Measurements from ENCODE around the gene SLC49A3.

The SLC49A3 gene

GRCh38 chr4:660401-660800, 28.6 kb downstream of the SLC49A3 start:
- Histone ChIP-seq H3K27ac (ENCODE audit: low read depth, low read length) (no peak overlapping the region), H3K9me3 (ENCODE audit: control insufficient read depth in 5 of 5, low read length in 5 of 5) (no peaks in the 10 kb centered on the region)

GRCh38 chr4:659851-660250, 29.1 kb downstream of the SLC49A3 start:
- H3K27ac ChIP-seq (ENCODE audit: low read depth, low read length), result no peak overlapping the region
- peaks cover 0 to 13% (median 11%) of the 10 kb centered on the region in 5 donors for H3K4me1 ChIP-seq (ENCODE audit: control insufficient read depth in 5 of 5, insufficient read depth in 5 of 5, low read length in 5 of 5)
- no peak overlapping the region for H3K9ac ChIP-seq (ENCODE audit: low read length in 5 of 5)
- H3K36me3 ChIP-seq (ENCODE audit: control insufficient read depth in 5 of 5, insufficient read depth in 5 of 5, low read length in 5 of 5), result no peaks in the 10 kb centered on the region
- H3K4me3 ChIP-seq (ENCODE audit: low read depth in 1 of 5, low read length in 5 of 5), result no peak overlapping the region
- peaks cover 6 to 25% (median 18%) of the 10 kb centered on the region in 5 donors for H3K27me3 ChIP-seq (ENCODE audit: control insufficient read depth in 5 of 5, insufficient read depth in 4 of 5, low read length in 5 of 5)
- no peaks in the 10 kb centered on the region for H3K9me3 ChIP-seq (ENCODE audit: control insufficient read depth in 5 of 5, low read length in 5 of 5)

More at GRCh38 chr4:660401-660800, 28.6 kb downstream of the SLC49A3 start:
- Histone ChIP-seq H3K9ac (ENCODE audit: low read length in 5 of 5) (no peak overlapping the region), H3K36me3 (ENCODE audit: control insufficient read depth in 5 of 5, insufficient read depth in 5 of 5, low read length in 5 of 5) (no peaks in the 10 kb centered on the region), H3K4me1 (ENCODE audit: control insufficient read depth in 5 of 5, insufficient read depth in 5 of 5, low read length in 5 of 5) (peaks cover 0 to 13% (median 11%) of the 10 kb centered on the region in 5 donors), H3K27me3 (ENCODE audit: control insufficient read depth in 5 of 5, insufficient read depth in 4 of 5, low read length in 5 of 5) (peaks cover 6 to 25% (median 15%) of the 10 kb centered on the region in 5 donors), H3K4me3 (ENCODE audit: low read depth in 1 of 5, low read length in 5 of 5) (no peak overlapping the region)

GRCh38 chr4:658681-659667, 30.0 kb downstream of the SLC49A3 start:
- Histone ChIP-seq H3K27ac (ENCODE audit: low read depth, low read length) (no peak overlapping the region), H3K9me3 (ENCODE audit: control insufficient read depth in 5 of 5, low read length in 5 of 5) (no peaks in the 10 kb centered on the region), H3K9ac (ENCODE audit: low read length in 5 of 5) (no peak overlapping the region), H3K36me3 (ENCODE audit: control insufficient read depth in 5 of 5, insufficient read depth in 5 of 5, low read length in 5 of 5) (no peaks in the 10 kb centered on the region), H3K4me3 (ENCODE audit: low read depth in 1 of 5, low read length in 5 of 5) (no peak overlapping the region), H3K27me3 (ENCODE audit: control insufficient read depth in 5 of 5, insufficient read depth in 4 of 5, low read length in 5 of 5) (peaks cover 6 to 27% (median 21%) of the 10 kb centered on the region in 5 donors), H3K4me1 (ENCODE audit: control insufficient read depth in 5 of 5, insufficient read depth in 5 of 5, low read length in 5 of 5) (peaks cover 0 to 11% (median 8%) of the 10 kb centered on the region in 5 donors)

- Histone ChIP-seq H3K9me3 (ENCODE audit: control insufficient read depth in 5 of 5, low read length in 5 of 5) (no peaks in the 10 kb centered on the region), H3K27me3 (ENCODE audit: control insufficient read depth in 5 of 5, insufficient read depth in 4 of 5, low read length in 5 of 5) (peaks cover 6 to 25% (median 18%) of the 10 kb centered on the region in 5 donors), H3K4me3 (ENCODE audit: low read depth in 1 of 5, low read length in 5 of 5) (no peak overlapping the region), H3K27ac (ENCODE audit: low read depth, low read length) (no peak overlapping the region), H3K4me1 (ENCODE audit: control insufficient read depth in 5 of 5, insufficient read depth in 5 of 5, low read length in 5 of 5) (peaks cover 0 to 3% (median 1%) of the 10 kb centered on the region in 5 donors), H3K9ac (ENCODE audit: low read length in 5 of 5) (no peak overlapping the region), H3K36me3 (ENCODE audit: control insufficient read depth in 5 of 5, insufficient read depth in 5 of 5, low read length in 5 of 5) (no peaks in the 10 kb centered on the region)
Observed at GRCh38 chr4:657834-658667, 30.9 kb downstream of the SLC49A3 start.

DNA sequence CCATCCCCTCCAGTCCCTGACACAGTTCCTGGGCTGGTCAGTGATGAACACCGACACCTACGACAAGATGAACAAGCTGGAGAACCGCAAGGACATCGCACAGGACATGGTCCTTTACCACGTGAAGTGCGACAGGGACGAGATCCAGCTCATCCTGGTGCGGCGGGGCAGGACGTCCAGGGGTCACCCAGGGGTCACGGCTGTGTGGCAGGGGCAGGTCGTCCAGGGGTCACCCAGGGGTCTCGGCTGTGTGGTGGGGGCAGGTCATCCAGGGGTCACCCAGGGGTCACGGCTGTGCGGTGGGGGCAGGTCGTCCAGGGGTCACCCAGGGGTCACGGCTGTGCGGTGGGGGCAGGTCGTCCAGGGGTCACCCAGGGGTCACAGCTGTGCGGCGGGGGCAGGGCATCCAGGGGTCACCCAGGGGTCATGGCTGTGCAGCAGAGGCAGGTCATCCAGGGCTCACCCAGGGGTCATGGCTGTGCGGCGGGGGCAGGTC, 31.6 kb downstream of the SLC49A3 start:
- no peaks in the 10 kb centered on the region for H3K9me3 ChIP-seq (ENCODE audit: control insufficient read depth in 5 of 5, low read length in 5 of 5)
- no peak overlapping the region for H3K9ac ChIP-seq (ENCODE audit: low read length in 5 of 5)
- H3K36me3 ChIP-seq (ENCODE audit: control insufficient read depth in 5 of 5, insufficient read depth in 5 of 5, low read length in 5 of 5), result no peaks in the 10 kb centered on the region
- peaks cover 6 to 23% (median 17%) of the 10 kb centered on the region in 5 donors for H3K27me3 ChIP-seq (ENCODE audit: control insufficient read depth in 5 of 5, insufficient read depth in 4 of 5, low read length in 5 of 5)
- no peak overlapping the region for H3K27ac ChIP-seq (ENCODE audit: low read depth, low read length)
- peaks cover 0 to 3% (median 0%) of the 10 kb centered on the region in 5 donors for H3K4me1 ChIP-seq (ENCODE audit: control insufficient read depth in 5 of 5, insufficient read depth in 5 of 5, low read length in 5 of 5)
- H3K4me3 ChIP-seq (ENCODE audit: low read depth in 1 of 5, low read length in 5 of 5), result no peak overlapping the region

- no peaks in the 10 kb centered on the region for H3K36me3 ChIP-seq (ENCODE audit: control insufficient read depth in 5 of 5, insufficient read depth in 5 of 5, low read length in 5 of 5)
- H3K9ac ChIP-seq (ENCODE audit: low read length in 5 of 5), result no peak overlapping the region
- H3K4me1 ChIP-seq (ENCODE audit: control insufficient read depth in 5 of 5, insufficient read depth in 5 of 5, low read length in 5 of 5), result peaks cover 0 to 3% (median 0%) of the 10 kb centered on the region in 5 donors
- H3K9me3 ChIP-seq (ENCODE audit: control insufficient read depth in 5 of 5, low read length in 5 of 5), result no peaks in the 10 kb centered on the region
- no peak overlapping the region for H3K4me3 ChIP-seq (ENCODE audit: low read depth in 1 of 5, low read length in 5 of 5)
- H3K27me3 ChIP-seq (ENCODE audit: control insufficient read depth in 5 of 5, insufficient read depth in 4 of 5, low read length in 5 of 5), result peaks cover 6 to 27% (median 13%) of the 10 kb centered on the region in 5 donors
- no peak overlapping the region for H3K27ac ChIP-seq (ENCODE audit: low read depth, low read length)
Observed at GRCh38 chr4:656436-657337, 32.3 kb downstream of the SLC49A3 start.

- H3K27me3 ChIP-seq (ENCODE audit: control insufficient read depth in 5 of 5, insufficient read depth in 4 of 5, low read length in 5 of 5), result peaks cover 6 to 35% (median 21%) of the 10 kb centered on the region in 5 donors
- H3K9ac ChIP-seq (ENCODE audit: low read length in 5 of 5), result no peak overlapping the region
Observed at GRCh38 chr4:655464-656151, 33.3 kb downstream of the SLC49A3 start.

DNA sequence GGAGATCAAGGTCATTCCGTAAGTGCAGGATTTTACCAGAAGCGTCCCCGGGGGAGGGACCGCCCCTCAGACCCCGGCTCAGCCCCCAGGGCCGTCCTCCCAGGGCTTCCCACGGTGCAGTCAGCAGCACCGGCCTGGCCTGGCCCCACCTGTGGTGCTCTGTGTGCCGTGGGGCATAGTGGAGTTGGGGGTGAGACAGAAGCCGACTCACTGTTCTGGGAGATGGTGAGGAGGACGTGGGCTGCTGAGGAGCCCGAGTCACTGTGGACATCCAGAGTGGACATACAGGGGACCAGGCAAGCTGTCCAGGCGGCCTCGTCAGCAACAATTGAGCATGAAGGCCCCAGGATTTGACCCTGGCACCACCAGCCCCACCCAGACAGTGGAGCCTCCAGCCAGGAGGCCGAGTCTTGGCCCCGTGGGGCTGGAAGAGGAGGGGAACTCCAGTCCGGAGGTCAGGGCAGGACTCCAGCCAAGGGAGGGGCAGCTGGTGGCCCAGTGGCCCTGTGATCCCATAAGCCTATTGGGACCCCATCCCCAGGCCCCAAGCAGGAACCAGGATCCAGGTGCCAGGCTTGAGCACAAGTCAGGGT, 34.0 kb downstream of the SLC49A3 start:
- peaks cover 7 to 42% (median 27%) of the 10 kb centered on the region in 5 donors for H3K27me3 ChIP-seq (ENCODE audit: control insufficient read depth in 5 of 5, insufficient read depth in 4 of 5, low read length in 5 of 5)
- no peaks in the 10 kb centered on the region for H3K9me3 ChIP-seq (ENCODE audit: control insufficient read depth in 5 of 5, low read length in 5 of 5)
- no peak overlapping the region for H3K4me3 ChIP-seq (ENCODE audit: low read depth in 1 of 5, low read length in 5 of 5)
- no peak overlapping the region for H3K9ac ChIP-seq (ENCODE audit: low read length in 5 of 5)
- no peak overlapping the region for H3K27ac ChIP-seq (ENCODE audit: low read depth, low read length)
- H3K36me3 ChIP-seq (ENCODE audit: control insufficient read depth in 5 of 5, insufficient read depth in 5 of 5, low read length in 5 of 5), result no peaks in the 10 kb centered on the region
- peaks cover 0 to 3% (median 0%) of the 10 kb centered on the region in 5 donors for H3K4me1 ChIP-seq (ENCODE audit: control insufficient read depth in 5 of 5, insufficient read depth in 5 of 5, low read length in 5 of 5)

More at GRCh38 chr4:655464-656151, 33.3 kb downstream of the SLC49A3 start:
- H3K4me3 ChIP-seq (ENCODE audit: low read depth in 1 of 5, low read length in 5 of 5), result no peak overlapping the region
- no peaks in the 10 kb centered on the region for H3K9me3 ChIP-seq (ENCODE audit: control insufficient read depth in 5 of 5, low read length in 5 of 5)
- H3K27ac ChIP-seq (ENCODE audit: low read depth, low read length), result no peak overlapping the region
- H3K36me3 ChIP-seq (ENCODE audit: control insufficient read depth in 5 of 5, insufficient read depth in 5 of 5, low read length in 5 of 5), result no peaks in the 10 kb centered on the region
- peaks cover 0 to 3% (median 0%) of the 10 kb centered on the region in 5 donors for H3K4me1 ChIP-seq (ENCODE audit: control insufficient read depth in 5 of 5, insufficient read depth in 5 of 5, low read length in 5 of 5)
